Measurements from ENCODE around the gene LRRC26. TPM values are rescaled to one million over a fixed set of nuclear protein-coding genes. Genes with fewer than 3 reads are reported as not detected.

LRRC26 gene
- polyA plus RNA-seq, 3 donors, result not detected

DNA sequence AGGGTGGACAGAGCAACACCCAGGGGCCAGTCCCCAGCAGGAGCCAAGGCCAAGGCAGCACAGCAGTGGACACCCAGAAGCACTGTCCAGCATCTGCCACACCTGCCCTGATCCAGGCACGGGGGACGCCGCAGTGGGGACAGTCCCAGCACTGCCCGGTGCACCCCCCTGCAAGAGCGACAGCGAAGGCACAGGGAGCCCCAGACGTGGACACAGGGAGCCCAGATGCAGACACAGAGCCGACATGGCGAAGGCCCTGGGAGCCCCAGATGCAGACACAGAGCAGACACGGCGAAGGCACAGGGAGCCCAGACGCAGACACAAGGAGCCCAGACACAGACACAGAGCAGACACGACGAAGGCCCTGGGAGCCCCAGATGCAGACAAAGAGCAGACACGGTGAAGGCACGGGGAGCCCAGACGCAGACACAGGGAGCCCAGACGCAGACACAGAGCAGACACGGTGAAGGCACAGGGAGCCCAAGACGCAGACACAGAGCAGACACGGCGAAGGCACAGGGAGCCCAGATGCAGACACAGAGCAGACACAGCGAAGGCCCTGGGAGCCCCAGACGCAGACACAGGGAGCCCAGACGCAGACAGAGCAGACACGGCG is 14.2 kb upstream of the LRRC26 start:
- intact Hi-C loops (cut with micrococcal nuclease), result loop anchor here in 1 of 2 donors (5.0 kb wide), 1 partner anchor 67 kb away; no protein-coding TSS in a partner anchor
- peaks cover 0 to 1% (median 0%) of the 10 kb centered on the region in 3 donors for H3K27me3 Mint-ChIP-seq (ENCODE audit: low read depth in 3 of 3)
- peaks cover 16 to 24% of the 10 kb centered on the region in 2 donors for H3K4me1 ChIP-seq (ENCODE audit: control insufficient read depth in 1 of 2, insufficient read depth in 2 of 2, low read length in 2 of 2)
- TF ChIP-seq, protein P1, sequence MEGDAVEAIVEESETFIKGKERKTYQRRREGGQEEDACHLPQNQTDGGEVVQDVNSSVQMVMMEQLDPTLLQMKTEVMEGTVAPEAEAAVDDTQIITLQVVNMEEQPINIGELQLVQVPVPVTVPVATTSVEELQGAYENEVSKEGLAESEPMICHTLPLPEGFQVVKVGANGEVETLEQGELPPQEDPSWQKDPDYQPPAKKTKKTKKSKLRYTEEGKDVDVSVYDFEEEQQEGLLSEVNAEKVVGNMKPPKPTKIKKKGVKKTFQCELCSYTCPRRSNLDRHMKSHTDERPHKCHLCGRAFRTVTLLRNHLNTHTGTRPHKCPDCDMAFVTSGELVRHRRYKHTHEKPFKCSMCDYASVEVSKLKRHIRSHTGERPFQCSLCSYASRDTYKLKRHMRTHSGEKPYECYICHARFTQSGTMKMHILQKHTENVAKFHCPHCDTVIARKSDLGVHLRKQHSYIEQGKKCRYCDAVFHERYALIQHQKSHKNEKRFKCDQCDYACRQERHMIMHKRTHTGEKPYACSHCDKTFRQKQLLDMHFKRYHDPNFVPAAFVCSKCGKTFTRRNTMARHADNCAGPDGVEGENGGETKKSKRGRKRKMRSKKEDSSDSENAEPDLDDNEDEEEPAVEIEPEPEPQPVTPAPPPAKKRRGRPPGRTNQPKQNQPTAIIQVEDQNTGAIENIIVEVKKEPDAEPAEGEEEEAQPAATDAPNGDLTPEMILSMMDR (IDR thresholded peaks at IDR 0.05), result no peak
- H3K4me2 ChIP-seq (replicated peaks; ENCODE audit: extremely low read depth, low read length, poor library complexity, severe bottlenecking), result no peak overlapping the region
- peaks cover 27% of the 10 kb centered on the region for H3K79me2 ChIP-seq (ENCODE audit: insufficient read depth, low read length)
- H4K20me1 ChIP-seq (ENCODE audit: insufficient read depth, low read length), result peaks cover 3% of the 10 kb centered on the region
- H3K9ac ChIP-seq (ENCODE audit: insufficient read depth, low read length, poor library complexity, severe bottlenecking), result no peak overlapping the region
- H3K4me1 Mint-ChIP-seq, result peaks cover 18% of the 10 kb centered on the region
- WGBS (ENCODE audit: insufficient coverage), result 97% methylated on average over 27 of the region's 27 CpGs
- no peaks in the 10 kb centered on the region for H3K9me3 ChIP-seq (replicated peaks in 1 of 2; ENCODE audit: control insufficient read depth in 1 of 2, insufficient read depth in 1 of 2, low read length in 2 of 2)
- no peaks in the 10 kb centered on the region for H3K27me3 ChIP-seq (ENCODE audit: control insufficient read depth in 2 of 2, insufficient read depth in 2 of 2, low read length in 2 of 2)
- peaks cover 72 to 80% of the 10 kb centered on the region in 2 donors for H3K36me3 ChIP-seq (replicated peaks in 1 of 2; ENCODE audit: control insufficient read depth in 1 of 2, insufficient read depth in 2 of 2, low read length in 2 of 2)
- no peak for DNase-seq
- H3K4me3 ChIP-seq (replicated peaks in 1 of 3; ENCODE audit: low read depth in 2 of 3, low read length in 3 of 3), result no peak overlapping the region
- no peaks in the 10 kb centered on the region for H3K9me3 Mint-ChIP-seq
- H3K27ac ChIP-seq (ENCODE audit: low read depth in 1 of 2, low read length in 2 of 2), result no peak overlapping the region
- peaks cover 53 to 79% of the 10 kb centered on the region in 2 donors for H3K36me3 Mint-ChIP-seq
- peak overlapping the region in 1 of 7 donors; percentile 58 for H3K27ac Mint-ChIP-seq
- H2AFZ ChIP-seq (ENCODE audit: insufficient read depth, low read depth, low read length, poor library complexity, severe bottlenecking), result no peak overlapping the region
- no peak overlapping the region for H3K4me3 Mint-ChIP-seq

DNA sequence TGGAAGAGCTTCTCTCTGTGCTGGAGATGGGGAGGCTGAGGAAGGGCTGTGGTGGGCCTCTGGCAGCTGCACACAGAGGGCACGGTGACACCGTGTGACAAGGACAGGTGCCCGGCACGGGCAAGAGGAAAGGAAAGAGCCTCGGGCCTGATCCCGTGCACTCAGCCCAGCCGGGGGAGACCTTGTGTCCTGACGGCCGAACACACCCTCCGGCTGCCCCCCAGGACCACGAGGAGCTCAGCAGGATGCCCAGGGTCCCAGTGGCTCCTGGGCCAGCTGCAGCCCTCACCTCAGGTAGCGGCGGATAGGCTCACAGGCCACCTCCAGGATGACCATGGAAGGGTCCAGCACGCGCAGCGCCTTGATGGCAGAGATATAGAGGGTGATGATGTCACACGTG is 13.0 kb upstream of the LRRC26 start:
- Mint-ChIP-seq H3K27me3 (ENCODE audit: low read depth in 3 of 3) (peaks cover 0 to 1% (median 0%) of the 10 kb centered on the region in 3 donors), H3K4me1 (peaks cover 16% of the 10 kb centered on the region), H3K36me3 (peaks cover 56 to 90% of the 10 kb centered on the region in 2 donors), H3K4me3 (no peak overlapping the region), H3K9me3 (no peaks in the 10 kb centered on the region), H3K27ac (no peak overlapping the region)
- Histone ChIP-seq H3K9me3 (replicated peaks in 1 of 2; ENCODE audit: control insufficient read depth in 1 of 2, insufficient read depth in 1 of 2, low read length in 2 of 2) (no peaks in the 10 kb centered on the region), H4K20me1 (ENCODE audit: insufficient read depth, low read length) (no peaks in the 10 kb centered on the region), H3K9ac (ENCODE audit: insufficient read depth, low read length, poor library complexity, severe bottlenecking) (no peak overlapping the region), H3K79me2 (ENCODE audit: insufficient read depth, low read length) (peaks cover 22% of the 10 kb centered on the region), H3K4me2 (replicated peaks; ENCODE audit: extremely low read depth, low read length, poor library complexity, severe bottlenecking) (no peak overlapping the region), H3K36me3 (replicated peaks in 1 of 2; ENCODE audit: control insufficient read depth in 1 of 2, insufficient read depth in 2 of 2, low read length in 2 of 2) (peaks cover 84 to 92% of the 10 kb centered on the region in 2 donors), H3K4me3 (replicated peaks in 1 of 3; ENCODE audit: low read depth in 2 of 3, low read length in 3 of 3) (no peak overlapping the region), H2AFZ (ENCODE audit: insufficient read depth, low read depth, low read length, poor library complexity, severe bottlenecking) (no peak overlapping the region), H3K27me3 (ENCODE audit: control insufficient read depth in 2 of 2, insufficient read depth in 2 of 2, low read length in 2 of 2) (no peaks in the 10 kb centered on the region), H3K4me1 (ENCODE audit: control insufficient read depth in 1 of 2, insufficient read depth in 2 of 2, low read length in 2 of 2) (peaks cover 13 to 18% of the 10 kb centered on the region in 2 donors), H3K27ac (ENCODE audit: low read depth in 1 of 2, low read length in 2 of 2) (no peak overlapping the region)
- intact Hi-C loops (cut with micrococcal nuclease), result loop anchor here in 1 of 2 donors (5.0 kb wide), 1 partner anchor 66 kb away; no protein-coding TSS in a partner anchor
- no peak for DNase-seq
- TF ChIP-seq, protein P1 (IDR thresholded peaks at IDR 0.05), result no peak
- WGBS (ENCODE audit: insufficient coverage), result 97% methylated on average over 15 of the region's 17 CpGs
